ENCODE data around the gene GFI1.
"Not testable (repeated sequence)": the region's sequence is repeated elsewhere in the genome, so short reads cannot be mapped to it uniquely, and the experiment has no call there.

The GFI1 gene

DNA sequence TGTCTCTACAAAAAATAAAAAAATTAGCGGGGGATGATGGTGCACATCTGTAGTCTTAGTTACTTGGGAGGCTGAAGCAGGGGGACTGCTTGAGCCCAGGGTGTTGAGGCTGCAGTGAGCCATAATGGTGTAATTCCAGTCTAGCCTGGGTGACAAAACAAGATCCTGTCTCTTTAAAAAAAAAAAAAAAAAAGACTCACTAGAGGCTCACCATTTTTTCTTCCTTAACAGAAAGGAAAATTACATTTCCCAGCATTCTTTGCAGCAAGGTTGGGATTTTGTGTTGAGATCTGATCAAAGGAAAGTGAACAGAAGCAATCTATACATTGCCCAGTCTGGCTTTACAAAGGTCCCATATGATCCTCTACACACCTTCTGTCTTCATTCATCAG lies 21.5 kb downstream of the GFI1 start:
- no peak for DNase-seq (ENCODE audit: low read depth in 3 of 3)

DNA sequence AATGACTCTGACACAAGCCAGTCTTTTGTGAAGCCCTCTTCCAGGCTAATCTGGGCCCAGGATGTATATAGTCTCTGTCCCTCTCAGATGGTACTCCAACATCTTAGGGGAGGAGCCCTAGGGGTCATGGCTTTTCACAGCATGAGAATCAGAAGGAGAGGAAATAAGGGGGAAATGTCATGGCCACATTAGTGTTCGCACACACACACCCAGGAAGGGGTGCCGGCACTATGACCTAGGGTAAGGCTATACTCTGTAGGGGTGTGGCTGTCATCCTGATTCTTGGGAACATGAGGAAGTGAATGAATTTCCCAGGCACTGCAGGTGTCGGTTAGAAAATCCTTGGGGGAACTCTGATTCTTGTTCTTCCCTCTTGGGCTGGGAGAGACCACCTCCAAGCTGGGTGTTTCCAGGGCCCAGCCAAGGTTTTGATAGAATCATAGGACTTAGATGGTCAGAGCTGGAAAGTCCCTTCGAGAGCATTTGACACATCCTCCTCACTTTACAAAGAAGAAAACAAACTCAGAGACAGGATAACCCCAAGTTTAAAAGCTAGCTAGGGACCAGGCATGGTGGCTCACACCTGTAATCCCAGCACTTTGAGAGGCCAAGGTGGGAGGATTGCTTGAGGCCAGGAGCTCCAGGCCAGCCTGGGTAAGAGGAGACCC lies 22.0 kb downstream of the GFI1 start:
- no peak for DNase-seq (ENCODE audit: low read depth in 3 of 3)

DNA sequence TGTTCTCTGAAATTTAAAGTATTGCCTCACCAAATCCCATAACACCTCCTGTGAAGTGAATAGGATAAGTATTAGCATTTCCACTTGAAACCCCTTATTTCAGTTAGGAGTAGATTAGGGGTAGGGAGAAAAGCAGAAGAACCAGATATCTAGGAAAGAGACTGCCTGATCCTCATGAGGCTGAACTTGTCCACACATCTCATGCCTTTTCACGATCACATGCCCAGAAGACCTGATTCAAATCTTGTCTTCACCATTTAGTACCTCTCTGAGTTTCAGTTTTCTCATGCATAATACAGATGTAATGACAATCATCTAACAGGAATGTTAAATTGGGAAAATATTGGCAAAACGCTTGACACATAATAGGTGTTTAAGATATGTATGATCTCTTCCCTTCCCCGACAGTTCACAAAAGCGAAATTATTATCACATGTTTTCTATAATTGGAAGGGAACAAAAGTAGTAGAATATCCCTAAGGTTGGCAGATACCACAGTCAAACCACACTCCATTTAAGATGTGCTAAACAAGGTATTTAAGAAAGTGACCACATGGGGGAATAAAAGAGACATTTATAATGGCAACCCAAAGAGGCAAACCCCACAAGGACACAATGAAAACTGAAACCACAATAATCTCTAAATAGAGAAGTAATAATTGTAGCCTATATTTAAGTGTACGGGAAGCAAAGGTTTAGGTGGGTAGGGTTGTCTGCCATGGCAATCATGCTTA lies 25.2 kb downstream of the GFI1 start:
- DNase-seq (ENCODE audit: low read depth in 3 of 3) = no peak

DNA sequence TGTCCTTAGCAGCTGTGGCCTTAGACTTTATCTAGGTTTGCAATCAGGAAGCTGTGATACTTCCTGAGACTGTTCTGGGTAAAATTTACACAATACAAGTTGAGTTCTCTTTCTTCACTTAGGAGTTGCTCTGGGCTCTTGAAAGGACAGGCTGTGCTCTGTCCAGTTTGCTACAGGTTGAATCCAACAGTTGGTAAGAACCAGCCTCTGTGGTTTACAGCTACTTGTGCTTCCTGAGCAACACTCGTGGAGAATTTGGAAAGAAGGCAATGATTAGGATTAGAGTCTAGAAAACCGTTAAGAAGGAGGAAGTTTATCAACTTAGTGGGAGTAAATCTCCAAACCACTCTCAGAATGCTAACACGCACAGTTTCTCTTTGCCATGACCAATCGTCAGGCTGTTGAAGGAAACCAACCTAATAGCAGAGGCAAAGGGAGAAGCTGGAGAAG lies 26.8 kb downstream of the GFI1 start:
- no peak for DNase-seq (ENCODE audit: low read depth in 3 of 3)

DNA sequence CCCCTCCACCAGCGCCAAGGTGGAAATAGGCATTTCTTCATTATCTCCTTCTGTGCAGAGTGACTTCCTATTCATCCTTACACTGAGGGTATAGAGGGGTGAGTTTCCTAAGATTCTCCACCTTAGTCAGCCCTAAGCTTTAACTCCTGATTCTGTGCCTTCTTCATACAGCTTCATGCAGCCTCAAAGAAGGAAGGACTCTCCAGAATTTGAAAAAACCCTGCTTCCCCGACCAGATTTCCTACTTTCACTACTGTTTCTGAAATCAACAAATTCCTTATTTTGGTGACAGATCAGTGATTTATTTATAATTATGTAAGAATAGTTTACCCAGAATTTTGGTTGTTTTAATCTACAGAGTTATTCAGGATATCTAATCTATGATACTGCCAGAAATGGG lies 28.6 kb downstream of the GFI1 start:
- no peak for DNase-seq (ENCODE audit: low read depth in 3 of 3)

DNA sequence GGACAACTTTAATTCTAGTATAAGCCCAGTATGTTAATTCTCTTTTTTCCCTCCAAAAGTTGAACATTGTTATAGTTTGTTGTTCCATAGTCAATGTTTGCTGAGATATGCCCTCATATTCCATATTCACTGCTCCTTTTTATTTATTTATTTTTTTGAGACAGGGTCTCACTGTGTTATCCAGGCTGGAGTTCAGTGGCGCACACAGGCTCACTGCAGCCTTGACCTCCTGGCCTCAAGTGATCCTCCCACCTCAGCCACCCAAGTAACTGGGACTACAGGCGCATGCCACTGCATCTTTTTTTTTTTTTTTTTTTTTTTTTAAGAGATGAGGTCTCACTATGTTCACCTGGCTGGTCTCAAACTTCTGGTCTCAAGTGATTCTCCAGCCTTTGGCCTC lies 38.7 kb downstream of the GFI1 start:
- no peak for DNase-seq (ENCODE audit: low read depth in 3 of 3)

DNA sequence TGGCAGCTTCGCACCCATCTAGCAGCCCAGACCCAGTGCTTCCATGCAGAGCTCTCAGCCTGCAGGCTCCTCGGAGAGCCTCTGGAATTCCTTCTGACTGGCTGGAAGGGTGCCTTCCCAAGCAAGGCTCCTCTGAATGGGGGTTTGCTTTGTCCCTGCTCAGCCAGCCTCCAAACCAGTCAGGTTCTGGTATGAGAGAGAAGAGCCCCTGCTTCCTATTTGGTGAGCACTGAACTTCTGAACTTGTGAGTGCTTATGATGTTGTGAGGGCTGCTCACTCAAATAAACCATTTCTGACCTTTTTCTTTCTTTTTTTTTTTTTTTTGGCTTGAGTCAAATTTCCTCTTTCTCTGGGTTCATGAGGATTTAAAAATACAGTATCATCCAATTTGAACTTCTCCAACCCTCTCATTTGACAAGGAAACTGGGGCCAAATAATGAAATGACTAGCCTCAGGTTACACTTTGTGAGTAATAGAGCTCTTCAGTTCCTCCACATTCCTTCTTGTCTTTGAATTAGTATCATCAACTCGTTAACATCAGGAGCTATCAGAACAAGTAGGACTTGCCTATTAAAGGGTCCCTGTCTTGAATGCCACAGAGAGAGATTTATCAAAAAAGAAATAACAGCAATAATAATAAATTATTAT lies 39.6 kb downstream of the GFI1 start:
- DNase-seq (ENCODE audit: low read depth in 3 of 3) = no peak

DNA sequence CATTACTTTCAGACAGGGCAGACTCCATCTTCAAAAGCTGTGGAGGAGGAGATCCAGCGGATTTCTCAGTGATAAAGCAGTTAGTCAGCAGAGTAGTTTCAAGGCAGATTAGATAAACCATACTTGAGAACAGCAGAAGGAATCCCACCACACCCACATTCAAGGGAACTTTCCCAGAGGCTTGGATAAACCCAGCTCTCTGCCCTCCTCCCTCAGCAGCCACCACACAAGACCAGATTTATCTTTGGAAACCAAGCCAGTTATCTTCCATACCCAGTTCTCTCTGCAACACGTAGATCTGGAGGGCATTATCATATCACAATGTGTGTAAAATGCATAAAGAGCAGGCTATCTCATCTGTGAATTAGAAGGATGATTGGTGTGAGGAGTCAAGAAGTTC lies 40.2 kb downstream of the GFI1 start:
- no peak for DNase-seq (ENCODE audit: low read depth in 3 of 3)

DNA sequence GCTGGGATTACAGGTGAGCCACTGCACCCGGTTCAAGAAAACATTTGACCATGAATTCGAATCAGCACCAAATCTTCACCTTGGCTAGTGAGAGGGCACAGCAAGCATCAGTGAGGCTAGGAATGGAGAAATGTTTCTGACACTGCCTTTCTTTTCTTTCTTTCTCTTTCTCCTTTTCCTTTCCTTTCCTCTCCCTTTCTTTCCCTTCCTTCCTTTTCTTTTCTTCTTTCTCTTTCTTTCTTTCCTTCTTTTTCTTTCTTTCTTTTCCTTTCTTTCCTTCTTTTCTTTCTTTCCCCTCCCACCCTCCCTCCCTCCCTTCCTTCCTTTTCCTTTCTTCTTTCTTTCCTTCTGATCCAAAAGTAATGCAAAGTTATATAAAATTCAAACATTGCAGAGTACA lies 40.9 kb downstream of the GFI1 start:
- no peak for DNase-seq (ENCODE audit: low read depth in 3 of 3)

DNA sequence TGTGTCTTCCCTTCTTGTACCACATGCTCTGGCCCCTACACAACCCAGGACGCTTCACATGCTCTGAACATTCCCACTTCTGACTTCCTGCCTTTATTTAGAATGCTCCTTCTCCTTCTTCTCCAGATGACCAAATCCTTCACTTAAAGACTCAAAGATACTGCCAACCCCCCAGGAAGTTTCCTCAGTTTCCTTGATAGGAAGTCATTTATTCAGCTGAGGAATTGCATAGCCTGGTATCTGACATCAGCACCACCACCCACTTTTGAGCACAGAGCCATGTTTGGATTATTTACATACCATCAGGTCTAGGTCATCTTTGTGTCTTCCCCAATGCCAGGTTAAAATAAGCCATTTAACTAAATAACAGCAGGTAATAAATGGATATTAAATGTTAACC lies 42.4 kb downstream of the GFI1 start:
- DNase-seq (ENCODE audit: low read depth in 3 of 3) = no peak

DNA sequence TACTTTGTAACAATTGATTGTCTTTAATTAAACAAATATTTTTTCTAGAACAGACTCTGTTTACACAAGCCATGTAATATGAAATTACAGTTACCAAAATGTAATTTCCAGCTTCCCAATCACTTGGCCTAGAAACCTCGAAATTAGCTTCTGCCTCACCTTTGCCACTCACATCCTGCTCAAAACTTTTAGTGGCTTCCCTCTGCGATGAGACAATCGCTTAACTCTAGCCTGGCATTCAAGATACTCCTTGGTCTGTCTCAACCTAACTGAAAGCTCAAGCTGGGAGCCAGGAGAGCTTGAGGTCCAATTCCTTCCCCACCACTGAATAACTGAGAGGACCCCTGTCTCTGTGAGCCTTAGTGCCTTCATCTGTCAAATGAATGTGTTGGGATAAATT lies 42.8 kb downstream of the GFI1 start:
- DNase-seq (ENCODE audit: low read depth in 3 of 3) = no peak

DNA sequence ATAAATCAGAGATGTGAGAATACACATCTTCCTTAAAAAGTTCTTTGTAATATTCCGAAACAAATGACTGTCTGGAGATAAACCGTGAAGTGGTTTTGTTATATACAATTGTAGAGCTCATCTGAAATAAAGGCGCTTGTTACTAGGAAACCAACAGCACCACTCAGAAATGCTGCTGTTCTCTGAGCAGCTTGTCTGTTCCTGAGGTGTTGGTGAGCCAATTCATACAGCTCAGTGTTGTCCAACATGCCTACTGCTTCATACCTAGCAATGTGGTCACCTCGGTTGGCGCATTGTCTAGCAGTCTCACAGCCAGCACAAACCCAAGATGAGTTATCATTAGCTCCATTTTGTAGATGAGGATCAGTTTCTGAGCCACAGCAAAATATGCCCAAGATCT lies 44.4 kb downstream of the GFI1 start:
- no peak for DNase-seq (ENCODE audit: low read depth in 3 of 3)

DNA sequence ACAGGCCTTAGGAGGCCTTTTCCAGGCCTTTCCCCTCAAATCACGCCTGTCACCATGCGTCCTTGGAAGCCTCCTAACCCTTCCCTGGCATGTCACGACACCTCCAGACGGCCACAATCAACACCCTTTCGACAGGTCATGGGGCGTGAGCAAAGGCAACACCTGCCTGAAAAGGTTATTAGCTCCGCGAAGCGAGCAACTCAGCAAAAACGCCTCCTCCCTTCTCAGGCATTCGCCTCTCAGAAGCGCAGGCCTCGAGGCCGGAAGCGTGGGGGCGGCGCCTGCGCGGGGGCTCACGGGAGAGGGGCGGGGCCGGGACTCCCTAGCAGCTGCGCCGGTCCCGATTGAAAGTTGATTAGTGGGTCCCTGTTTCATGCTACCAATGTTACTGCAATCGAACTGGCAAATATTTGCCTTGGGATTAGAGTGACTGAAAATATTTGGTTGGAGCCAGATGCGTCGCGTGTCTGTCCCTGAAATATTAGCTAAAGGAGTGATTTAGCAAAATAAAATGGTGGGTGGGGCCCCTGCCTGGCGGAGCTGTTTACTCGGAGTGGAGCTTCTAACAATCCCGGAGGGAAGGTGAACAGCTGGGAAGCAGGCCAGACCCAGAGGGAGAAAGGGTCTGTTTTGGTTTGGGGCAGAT lies 44.9 kb downstream of the GFI1 start:
- DNase-seq (ENCODE audit: low read depth in 3 of 3) = no peak

DNA sequence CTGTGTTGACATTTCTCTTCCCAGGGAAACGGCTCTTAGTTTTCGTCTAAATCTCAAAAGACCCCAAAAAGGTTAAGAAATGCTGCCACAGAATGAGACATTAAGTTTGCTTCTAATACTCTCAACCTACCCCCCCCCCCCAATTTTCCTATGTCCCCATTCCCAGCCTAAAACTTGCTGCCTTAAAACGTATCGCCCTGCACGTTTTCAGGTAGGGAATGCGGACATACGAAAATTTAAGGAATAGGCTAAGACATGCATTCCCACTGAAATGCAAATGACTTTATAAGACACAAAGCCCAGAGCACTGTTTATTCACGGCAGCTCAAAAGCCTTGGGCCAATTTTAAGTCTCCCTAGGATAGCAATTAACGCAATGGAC lies 45.4 kb downstream of the GFI1 start:
- DNase-seq (ENCODE audit: low read depth in 3 of 3) = no peak

DNA sequence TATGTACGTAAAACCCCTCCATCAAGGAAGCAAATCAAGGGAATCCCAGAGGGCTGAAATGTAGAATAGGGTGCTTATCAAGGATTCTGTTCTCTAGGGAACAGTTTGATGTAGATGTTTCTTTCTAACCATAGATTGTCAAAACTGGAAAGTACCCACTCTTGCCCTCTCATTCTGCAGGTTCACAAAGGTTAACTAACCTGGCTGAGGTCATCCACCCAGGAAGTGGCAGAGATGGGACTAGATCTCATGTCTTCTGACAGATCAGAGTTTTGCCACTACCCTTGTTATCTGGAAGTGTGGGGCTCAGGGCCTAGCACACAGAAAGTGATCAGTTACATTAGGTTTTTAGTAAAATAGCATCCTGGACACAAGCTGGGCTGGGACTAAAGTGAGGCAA lies 47.4 kb downstream of the GFI1 start:
- DNase-seq (ENCODE audit: low read depth in 3 of 3) = no peak

DNA sequence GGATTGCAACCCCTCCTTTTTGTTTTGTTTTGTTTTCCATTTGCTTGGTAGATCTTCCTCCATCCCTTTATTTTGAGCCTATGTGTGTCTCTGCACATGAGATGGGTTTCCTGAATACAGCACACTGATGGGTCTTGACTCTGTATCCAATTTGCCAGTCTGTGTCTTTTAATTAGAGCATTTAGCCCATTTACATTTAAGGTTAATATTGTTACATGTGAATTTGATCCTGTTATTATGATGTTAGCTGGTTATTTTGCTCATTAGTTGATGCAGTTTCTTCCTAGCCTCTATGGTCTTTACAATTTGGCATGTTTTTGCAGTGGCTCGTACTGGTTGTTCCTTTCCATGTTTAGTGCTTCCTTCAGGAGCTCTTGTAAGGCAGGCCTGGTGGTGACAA lies 52.2 kb downstream of the GFI1 start:
- DNase-seq (ENCODE audit: low read depth in 3 of 3) = not testable (repeated sequence)

DNA sequence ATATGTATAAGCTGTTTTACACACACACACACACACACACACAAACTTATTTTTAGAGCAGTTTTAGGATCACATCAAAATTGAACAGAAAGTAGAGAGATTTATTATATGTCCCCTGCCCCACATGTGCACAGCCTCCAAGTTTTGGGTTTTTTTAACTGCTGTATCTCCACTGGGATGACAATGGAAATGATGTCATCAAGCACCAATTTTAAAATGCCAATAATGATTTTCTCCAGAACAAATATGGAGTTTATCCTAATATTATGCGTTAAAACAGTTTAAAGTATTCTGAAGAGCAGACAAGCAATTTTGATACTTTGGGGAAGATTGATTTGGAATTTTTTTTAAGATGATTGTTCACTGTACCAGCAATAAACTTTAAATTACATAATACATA lies 56.7 kb downstream of the GFI1 start:
- DNase-seq (ENCODE audit: low read depth in 3 of 3) = no peak

DNA sequence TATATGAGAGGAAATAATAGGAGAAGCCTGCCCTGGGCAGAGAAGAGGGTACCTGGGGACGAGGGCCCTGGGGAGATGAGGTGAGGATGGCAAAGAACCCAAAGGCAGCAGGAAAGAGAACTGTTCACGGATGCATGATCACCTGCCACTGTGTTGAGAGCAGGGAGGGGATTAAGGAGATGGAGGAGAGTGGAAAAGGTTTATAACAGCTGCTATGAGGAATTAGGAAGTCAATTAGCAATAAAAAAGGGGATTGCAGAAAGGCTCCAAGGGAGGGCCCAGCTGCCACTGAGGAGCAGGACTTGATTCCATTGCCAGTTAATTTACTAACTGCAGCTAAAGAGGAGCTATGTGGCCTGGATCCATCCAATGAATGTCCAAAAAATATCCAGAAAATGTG lies 61.1 kb downstream of the GFI1 start:
- no peak for DNase-seq (ENCODE audit: low read depth in 3 of 3)

Data from stimulated activated CD4-positive, alpha-beta T cell treated with anti-CD3 and anti-CD28 coated beads, TNF-alpha, amount 100 ng/mL, for 24 hours (primary cell).